ENCODE results near the gene UCP2.

Gene UCP2

GRCh38 chr11:74009675-74010305 is 27.1 kb upstream of the UCP2 start:
- no peak for DNase-seq (ENCODE audit: low spot score)

DNA sequence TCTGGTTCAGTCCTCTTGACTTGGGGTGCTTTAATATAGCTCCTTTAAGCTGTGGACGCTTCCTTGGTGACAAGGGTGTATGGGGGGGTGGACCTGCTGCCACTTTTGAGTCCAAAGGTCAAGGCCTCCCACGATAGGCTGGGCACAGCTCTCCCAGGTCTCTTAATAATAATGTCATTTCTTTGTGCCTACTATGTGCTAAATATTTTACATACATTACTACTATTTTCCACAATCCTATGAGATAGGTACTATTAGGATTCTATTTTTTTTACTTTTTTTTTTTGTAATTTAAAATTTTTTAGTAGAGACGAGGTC is 26.5 kb upstream of the UCP2 start:
- DNase-seq (ENCODE audit: low spot score), result no peak

- DNase-seq (ENCODE audit: low spot score), result no peak
These were observed 26.0 kb upstream of the UCP2 start, which contains the start of gene UCP3 for GRCh38 chr11:74008373-74009229. Gene UCP3 (minus strand): TSS chr11:74009085. CDS start chr11:74007042, 2,043 bp downstream.

GRCh38 chr11:74007691-74008372 is 25.2 kb upstream of the UCP2 start:
- no peak for DNase-seq (ENCODE audit: low spot score)

DNA sequence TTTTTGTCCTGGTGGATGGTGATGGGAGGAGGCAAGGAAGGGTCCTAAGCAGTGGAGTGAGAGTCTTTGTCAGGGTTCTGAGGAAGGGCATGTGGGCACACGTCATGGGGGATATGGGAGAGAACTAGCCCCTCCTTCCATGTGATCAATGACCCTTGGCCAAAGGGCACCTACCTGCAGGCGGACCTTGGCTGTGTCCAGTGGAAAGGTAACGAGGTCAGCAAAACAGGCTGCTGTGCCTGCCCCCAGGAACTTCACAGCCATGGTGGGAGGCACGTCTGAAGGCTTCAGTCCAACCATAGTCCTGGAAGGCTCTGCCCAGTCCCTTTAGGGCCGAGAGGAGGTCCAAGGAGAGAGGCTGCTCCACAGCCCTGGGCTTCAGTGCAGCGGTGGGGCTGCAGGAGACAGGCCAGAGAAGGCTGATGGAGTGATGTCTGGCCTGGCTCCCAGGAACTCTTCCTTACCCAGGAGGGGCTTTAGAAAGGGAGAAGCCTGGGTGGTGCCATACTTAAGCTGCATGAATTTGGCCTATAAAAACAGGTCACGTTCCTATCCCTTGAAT is 24.2 kb upstream of the UCP2 start:
- no peak for DNase-seq (ENCODE audit: low spot score)

- DNase-seq (ENCODE audit: low spot score), result no peak
These were observed 23.3 kb upstream of the UCP2 start for GRCh38 chr11:74005721-74006517.

DNA sequence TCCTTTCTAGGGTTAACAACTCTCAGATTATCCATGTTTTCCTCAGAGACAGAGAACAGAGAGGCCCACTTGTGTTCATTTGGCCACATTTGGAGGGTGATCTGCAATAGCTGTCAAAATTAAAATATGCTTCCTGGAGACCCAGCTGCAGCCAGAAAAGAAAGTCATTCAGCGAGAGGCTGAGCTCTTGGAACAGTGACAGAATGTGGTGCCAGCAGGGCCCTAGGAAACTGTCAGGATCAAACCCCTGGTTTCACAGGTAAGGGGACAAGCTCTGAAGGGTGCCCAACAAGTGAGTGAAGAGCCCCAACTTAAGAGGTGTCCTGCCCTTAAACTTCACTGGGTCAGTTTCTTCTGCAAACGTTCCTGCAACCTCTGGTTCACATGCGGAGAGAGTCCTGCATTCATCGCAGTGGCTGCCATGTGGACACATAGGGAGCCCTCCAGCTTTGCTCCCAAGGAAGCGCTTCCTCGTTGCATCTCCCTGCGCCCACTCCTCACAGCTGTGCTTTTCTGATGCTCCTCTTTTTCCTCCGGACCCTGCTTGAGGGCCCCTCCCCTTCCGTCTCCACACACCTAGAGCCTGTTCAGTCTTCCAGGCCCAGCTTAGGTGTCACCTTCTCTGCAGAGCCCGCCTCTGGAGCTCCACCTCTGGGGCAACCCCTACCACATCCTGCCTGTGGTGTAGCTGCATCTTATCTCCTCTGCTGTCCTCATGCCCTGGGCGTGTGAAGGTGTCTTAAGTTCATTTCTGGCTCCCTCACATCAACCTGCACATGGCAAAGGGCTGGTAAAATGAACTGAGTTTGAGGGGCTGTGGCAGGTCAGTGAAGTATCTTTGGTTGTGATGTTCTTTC is 22.3 kb upstream of the UCP2 start:
- no peak for DNase-seq (ENCODE audit: low spot score)

GRCh38 chr11:74004046-74004695 is 21.5 kb upstream of the UCP2 start:
- DNase-seq (ENCODE audit: low spot score), result no peak

GRCh38 chr11:74002832-74003231 is 20.2 kb upstream of the UCP2 start:
- DNase-seq (ENCODE audit: low spot score), result no peak

DNA sequence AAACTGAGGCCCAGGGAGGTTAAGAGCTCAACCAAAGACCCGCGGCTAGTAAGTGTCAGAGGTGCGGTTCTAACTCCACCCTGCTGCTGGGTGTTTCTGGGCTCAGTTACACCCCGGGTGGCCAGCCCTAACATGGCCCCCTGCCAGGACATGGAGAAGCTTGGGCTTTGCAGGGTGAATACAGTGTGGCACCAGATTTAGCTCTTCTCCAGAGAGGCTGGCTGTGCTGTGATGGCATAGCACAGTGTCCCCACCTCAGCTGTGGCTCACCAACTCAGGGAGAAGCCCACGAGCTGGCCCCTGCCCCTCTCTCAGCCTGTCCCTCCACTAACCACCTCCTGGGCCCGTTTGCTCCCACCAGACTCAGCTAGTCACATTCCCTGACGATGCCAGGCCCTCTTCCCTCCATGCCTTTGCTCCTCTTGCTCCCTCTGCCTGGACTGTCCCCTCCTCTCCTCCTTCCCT is 19.2 kb upstream of the UCP2 start:
- no peak for DNase-seq (ENCODE audit: low spot score)

- DNase-seq (ENCODE audit: low spot score), result no peak
These were observed 17.9 kb upstream of the UCP2 start for GRCh38 chr11:74000307-74001133.

DNA sequence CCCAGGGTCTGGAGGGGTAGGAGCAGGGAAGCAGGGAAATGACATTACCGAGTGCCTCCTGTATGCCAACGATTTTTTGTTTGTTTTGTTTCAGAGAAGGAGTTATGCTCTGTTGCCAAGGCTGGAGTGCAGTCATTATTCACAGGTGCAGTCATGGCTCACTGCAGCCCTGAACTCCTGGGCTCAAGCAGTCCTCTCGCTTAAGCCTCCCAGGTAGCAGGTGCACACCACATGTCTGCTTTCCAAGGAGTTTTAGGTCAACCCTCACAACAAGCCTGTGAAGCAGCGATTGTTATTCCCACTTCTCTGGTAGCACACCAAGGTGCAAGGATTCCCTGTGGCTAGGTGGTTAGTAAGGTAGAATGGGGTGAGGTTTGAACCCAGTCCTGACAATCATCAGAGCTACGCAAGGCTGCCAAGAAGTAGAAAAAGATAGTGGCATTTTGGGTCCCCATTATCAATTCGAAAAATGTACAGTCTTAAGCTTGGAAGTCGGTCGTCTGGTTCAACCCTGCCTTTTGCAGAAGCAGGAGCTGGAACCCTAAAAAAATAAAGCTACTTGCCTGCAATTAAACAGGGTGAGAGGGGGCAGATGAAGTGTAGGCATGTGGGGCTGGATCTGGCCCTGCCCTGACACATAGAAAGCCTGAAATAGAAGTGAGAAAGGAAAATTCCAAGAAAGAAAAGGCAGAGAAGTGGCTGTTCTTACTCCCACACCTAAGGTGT is 17.1 kb upstream of the UCP2 start:
- DNase-seq (ENCODE audit: low spot score), result peak; percentile 61

- DNase-seq (ENCODE audit: low spot score), result no peak
These were observed 16.4 kb upstream of the UCP2 start for GRCh38 chr11:73998846-73999575.

DNA sequence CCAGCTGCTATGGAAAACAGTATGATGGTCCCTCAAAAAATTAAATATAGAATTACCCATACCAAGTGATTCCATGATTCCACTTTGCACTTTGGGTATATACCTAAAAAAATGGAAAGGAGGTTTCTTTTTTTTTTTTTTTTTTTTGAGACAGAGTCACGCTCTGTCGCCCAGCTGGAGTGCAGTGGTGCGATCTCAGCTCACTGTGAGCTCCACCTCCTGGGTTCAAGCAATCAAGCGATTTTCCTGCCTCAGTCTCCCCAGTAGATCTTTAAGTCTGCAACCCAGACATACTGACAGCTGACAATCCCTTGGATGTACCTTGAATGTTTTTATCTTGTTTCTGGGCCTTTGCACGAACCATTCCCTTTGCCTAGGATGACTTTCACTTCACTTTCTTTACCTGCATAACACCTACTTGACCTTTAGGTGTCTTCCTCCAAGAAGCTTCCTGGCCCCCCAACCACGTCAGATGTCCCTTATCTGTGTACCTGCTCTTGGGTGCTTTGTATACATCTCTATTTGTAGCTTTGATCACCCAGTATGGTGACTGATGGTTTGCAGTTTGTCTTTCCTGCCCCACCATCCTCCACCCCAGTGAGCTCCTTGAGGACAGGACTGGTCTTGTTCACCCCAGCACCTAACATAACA is 14.6 kb upstream of the UCP2 start:
- peak; percentile 54 for DNase-seq (ENCODE audit: low spot score)

- no peak for DNase-seq (ENCODE audit: low spot score)
These were observed 13.6 kb upstream of the UCP2 start for GRCh38 chr11:73996161-73996747.

- no peak for DNase-seq (ENCODE audit: low spot score)
These were observed 13.1 kb upstream of the UCP2 start for GRCh38 chr11:73995731-73996130.

DNA sequence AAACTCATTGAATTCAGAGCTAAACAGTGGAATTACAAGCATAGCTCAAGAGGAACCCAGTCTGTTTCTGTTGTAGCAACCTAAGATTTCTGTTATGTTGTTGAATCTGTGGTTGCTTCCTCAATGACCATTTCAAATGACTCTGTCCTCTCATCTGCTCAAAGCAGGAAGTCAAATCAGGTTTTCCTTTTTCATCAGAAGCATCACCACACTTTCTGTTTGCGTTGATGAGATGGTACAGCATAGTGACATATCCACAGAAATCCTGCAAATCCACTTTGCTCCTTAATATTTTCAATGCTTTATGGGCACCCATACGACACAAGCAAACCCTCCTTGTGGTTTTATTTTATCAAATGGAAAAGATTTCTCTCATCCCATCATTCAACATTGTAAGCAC is 12.6 kb upstream of the UCP2 start:
- no peak for DNase-seq (ENCODE audit: low spot score)

All from germinal center (tissue), 1 donor.